ENCODE data around the gene CRK.
A peak's percentile ranks its signal among the peaks of the same experiment; 100 is the strongest.

Gene CRK

DNA sequence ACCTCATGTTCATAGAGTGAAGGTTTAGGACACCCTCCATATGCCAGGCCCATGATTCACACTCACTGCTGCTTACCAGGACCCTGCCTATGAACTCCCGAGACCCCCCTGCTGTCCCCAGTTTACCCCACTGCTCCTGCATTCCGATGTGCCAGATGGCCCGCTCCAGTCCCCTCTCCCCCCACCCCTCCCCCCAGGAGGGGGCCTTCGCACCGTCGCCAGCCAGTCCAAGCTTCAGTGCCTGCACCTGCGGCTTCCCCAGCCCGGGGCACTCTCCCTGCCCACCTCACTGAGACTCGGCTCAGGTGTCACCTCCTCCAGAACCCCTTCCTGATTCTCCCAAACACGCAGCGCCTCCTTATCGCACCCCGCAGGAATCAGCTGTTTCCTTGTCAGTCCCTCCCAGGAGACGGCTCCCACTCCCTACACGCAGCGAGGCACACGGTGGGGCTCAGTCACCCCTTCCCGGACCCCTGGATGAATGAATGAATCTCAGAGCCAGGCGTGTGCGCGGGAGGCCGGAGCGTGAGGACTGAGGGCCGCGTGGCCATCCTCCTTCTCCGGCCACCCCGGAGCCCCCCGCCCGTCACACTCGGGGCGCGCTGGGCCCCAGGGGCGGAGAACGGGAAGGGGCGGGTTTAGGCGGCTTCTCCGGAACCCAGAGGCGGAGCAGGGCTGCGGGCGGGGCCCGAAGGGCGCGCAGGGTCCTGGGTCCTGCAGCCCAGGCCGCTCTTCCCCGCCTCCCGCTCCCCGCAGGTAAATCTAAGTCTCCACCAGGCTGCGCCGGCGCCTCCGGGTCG, 34.8 kb upstream of the CRK start:
- Mint-ChIP-seq H3K27me3 (no peaks in the 10 kb centered on the region), H3K4me1 (peaks cover 43% of the 10 kb centered on the region), H3K27ac (peak overlapping the region; percentile 1)

GRCh38 chr17:1488826-1489270, 32.8 kb upstream of the CRK start:
- Mint-ChIP-seq H3K4me1 (peaks cover 47% of the 10 kb centered on the region), H3K4me3 (peak overlapping the region; percentile 76), H3K36me3 (no peaks in the 10 kb centered on the region), H3K27me3 (no peaks in the 10 kb centered on the region), H3K27ac (no peak overlapping the region), H3K9me3 (no peaks in the 10 kb centered on the region)

More for the DNA sequence above, 34.8 kb upstream of the CRK start:
- Mint-ChIP-seq H3K36me3 (no peaks in the 10 kb centered on the region), H3K9me3 (no peaks in the 10 kb centered on the region), H3K4me3 (peak overlapping the region; percentile 81)

DNA sequence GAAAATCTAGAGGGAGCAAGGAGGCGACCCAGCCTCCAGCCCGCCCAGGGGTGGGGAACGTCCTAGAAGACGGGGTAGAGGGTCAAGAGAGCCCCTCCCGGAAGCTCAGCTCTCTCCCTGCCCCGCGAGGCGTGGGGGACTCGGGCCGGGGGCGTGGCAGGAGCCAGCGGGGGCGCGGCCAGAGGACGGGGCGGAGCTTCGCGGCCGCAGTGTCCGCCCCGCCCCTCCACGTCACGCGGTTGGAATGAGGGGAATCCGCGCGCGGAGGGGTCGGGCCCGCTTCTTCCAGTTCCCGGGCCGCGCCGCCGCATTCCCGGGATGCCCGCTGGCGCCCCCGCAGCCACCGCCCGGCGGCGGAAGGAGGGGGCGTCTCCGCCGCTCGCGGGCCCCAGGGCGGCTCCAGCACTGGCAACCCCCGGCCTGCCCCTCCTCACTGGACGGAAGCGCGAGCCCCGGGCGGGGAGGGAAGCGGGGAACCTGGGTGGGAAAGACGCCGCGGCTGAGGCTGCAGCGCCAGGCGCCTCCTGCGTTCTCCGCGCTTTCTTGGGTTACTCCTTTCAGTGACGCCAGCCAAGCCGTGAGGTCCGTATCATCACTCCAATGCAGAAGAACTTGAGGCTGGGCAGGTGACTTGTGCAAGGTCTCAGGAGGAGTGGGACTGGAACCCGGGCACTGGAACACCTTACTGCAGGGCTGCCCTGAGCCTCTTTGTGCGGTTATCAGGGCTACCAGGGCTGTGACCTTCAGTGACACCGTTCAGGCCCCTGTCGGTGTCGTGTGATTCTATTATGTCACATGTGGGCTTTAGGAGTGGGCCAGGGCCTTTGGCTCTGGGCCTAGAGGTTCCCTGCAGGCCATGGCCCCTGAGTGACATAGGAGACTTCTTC, 32.1 kb upstream of the CRK start:
- H3K36me3 Mint-ChIP-seq, result no peaks in the 10 kb centered on the region
- H3K4me3 Mint-ChIP-seq, result peak overlapping the region; percentile 85
- H3K4me1 Mint-ChIP-seq, result peaks cover 43% of the 10 kb centered on the region
- H3K27me3 Mint-ChIP-seq, result no peaks in the 10 kb centered on the region
- H3K9me3 Mint-ChIP-seq, result no peaks in the 10 kb centered on the region
- H3K27ac Mint-ChIP-seq, result peak overlapping the region; percentile 84

- Mint-ChIP-seq H3K4me3 (peak overlapping the region; percentile 85), H3K27me3 (no peaks in the 10 kb centered on the region), H3K27ac (peak overlapping the region; percentile 84), H3K9me3 (no peaks in the 10 kb centered on the region), H3K36me3 (no peaks in the 10 kb centered on the region), H3K4me1 (peaks cover 37% of the 10 kb centered on the region)
Measured at GRCh38 chr17:1486802-1487695, 31.0 kb upstream of the CRK start.

DNA sequence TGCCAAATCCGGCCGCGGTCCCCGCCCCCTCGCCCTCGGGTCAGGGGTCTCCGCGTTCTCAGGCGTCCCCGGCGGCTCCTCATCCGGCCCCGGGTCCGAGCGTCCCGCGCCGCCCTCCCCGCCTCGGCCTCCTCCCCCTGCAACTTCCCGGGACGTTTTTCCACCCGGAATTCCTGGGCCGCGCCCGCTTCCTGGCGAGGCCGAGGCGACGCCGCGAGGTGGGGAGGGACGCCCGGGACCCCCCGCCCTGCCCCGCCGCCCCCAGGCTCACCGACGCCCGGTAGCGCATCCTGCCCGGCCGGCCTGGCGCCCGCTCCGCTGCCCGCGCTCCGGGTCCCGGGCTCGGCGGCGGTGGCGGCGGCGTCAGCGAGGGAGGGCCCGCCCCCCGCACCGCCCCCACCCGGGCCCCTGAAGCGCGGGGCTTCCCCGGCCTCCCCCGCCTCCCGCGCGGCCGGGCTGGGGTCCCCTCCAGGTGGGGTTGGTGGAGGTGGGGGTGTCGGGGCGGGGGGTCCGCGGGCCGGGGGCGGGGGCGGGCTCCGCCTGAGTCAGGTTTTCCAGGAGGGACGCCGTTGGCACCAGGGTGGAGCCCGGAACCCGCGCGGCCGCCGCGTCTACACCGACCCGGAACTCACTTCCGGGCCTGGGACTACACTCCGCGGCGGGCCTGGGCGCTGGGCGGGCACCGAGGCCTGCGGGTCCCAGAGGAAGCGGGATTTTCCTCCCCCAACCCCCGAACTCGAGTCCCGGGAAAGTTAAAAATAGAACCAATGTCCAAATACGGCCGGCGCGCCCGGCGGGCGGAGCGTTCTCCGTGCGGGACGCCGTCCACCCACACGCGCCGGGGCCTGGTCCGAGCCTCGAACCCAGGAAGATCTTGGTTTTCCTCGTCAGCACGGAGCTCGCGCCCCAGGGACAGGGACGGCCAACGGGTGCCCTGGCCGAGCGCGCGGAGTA, 29.7 kb upstream of the CRK start:
- Mint-ChIP-seq H3K9me3 (no peaks in the 10 kb centered on the region), H3K4me3 (no peak overlapping the region), H3K27me3 (no peaks in the 10 kb centered on the region), H3K27ac (no peak overlapping the region), H3K4me1 (peaks cover 31% of the 10 kb centered on the region), H3K36me3 (peaks cover 5% of the 10 kb centered on the region)

GRCh38 chr17:1484676-1485422, 28.8 kb upstream of the CRK start:
- Mint-ChIP-seq H3K4me3 (peak overlapping the region; percentile 82), H3K27ac (peak overlapping the region; percentile 62), H3K4me1 (peaks cover 23% of the 10 kb centered on the region), H3K9me3 (no peaks in the 10 kb centered on the region), H3K27me3 (no peaks in the 10 kb centered on the region), H3K36me3 (peaks cover 5% of the 10 kb centered on the region)

- Mint-ChIP-seq H3K4me3 (no peak overlapping the region), H3K4me1 (peaks cover 20% of the 10 kb centered on the region), H3K27me3 (no peaks in the 10 kb centered on the region), H3K9me3 (no peaks in the 10 kb centered on the region), H3K27ac (peak overlapping the region; percentile 23), H3K36me3 (peaks cover 5% of the 10 kb centered on the region)
Measured at GRCh38 chr17:1484060-1484535, 28.1 kb upstream of the CRK start.

- no peak overlapping the region for H3K4me3 Mint-ChIP-seq
Measured at GRCh38 chr17:1482680-1483079, 26.6 kb upstream of the CRK start.

GRCh38 chr17:1481736-1482135, 25.7 kb upstream of the CRK start:
- no peak overlapping the region for H3K27ac Mint-ChIP-seq
- H3K36me3 Mint-ChIP-seq, result peaks cover 7% of the 10 kb centered on the region
- H3K4me1 Mint-ChIP-seq, result peaks cover 8% of the 10 kb centered on the region
- no peak overlapping the region for H3K4me3 Mint-ChIP-seq
- no peaks in the 10 kb centered on the region for H3K9me3 Mint-ChIP-seq
- H3K27me3 Mint-ChIP-seq, result no peaks in the 10 kb centered on the region

More at GRCh38 chr17:1482680-1483079, 26.6 kb upstream of the CRK start:
- peaks cover 14% of the 10 kb centered on the region for H3K4me1 Mint-ChIP-seq
- H3K36me3 Mint-ChIP-seq, result peaks cover 7% of the 10 kb centered on the region
- no peak overlapping the region for H3K27ac Mint-ChIP-seq
- H3K9me3 Mint-ChIP-seq, result no peaks in the 10 kb centered on the region
- H3K27me3 Mint-ChIP-seq, result no peaks in the 10 kb centered on the region

DNA sequence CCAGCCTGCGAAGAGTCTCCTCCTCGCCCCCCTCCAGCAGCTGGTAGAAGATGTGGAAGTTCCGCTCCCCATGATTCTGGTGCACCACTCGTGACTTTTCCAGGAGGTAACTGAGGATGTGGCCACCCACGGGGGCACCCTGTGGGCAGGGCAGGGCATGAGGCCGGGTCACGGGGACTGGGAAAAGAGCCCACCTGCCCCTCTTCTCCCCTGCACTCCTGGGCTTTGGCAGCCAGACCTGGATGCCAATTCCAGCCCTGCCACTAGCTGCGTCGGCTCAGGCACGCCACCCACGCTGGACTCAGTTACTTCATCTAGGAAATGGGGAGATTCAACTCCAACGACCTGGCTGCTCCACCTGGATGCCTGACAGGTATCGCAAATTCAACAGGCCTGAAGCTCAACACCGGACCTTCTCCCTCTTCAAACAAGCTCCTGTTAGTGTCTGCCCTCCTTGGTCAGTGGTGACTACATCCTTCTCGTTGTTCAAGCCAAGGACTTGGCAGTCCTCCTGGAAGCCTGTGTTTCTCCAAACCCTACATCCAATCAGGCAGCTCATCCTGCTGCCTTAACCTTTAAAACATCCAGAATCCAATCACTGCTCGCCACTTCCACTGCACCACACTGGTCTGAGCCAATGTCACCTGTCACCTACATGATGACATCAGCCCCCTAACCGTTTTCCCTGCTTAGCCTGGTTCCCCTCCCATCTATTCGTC, 24.9 kb upstream of the CRK start:
- Mint-ChIP-seq H3K4me1 (peaks cover 4% of the 10 kb centered on the region), H3K9me3 (no peaks in the 10 kb centered on the region), H3K36me3 (peaks cover 7% of the 10 kb centered on the region), H3K27me3 (no peaks in the 10 kb centered on the region), H3K27ac (peak overlapping the region; percentile 59), H3K4me3 (no peak overlapping the region)

- Mint-ChIP-seq H3K4me1 (peaks cover 7% of the 10 kb centered on the region), H3K27me3 (no peaks in the 10 kb centered on the region), H3K36me3 (peaks cover 7% of the 10 kb centered on the region), H3K27ac (no peak overlapping the region), H3K9me3 (no peaks in the 10 kb centered on the region), H3K4me3 (no peak overlapping the region)
Measured at GRCh38 chr17:1478418-1478817, 22.4 kb upstream of the CRK start.

GRCh38 chr17:1475321-1475854, 19.4 kb upstream of the CRK start:
- Mint-ChIP-seq H3K4me1 (peaks cover 17% of the 10 kb centered on the region), H3K36me3 (peaks cover 2% of the 10 kb centered on the region), H3K4me3 (no peak overlapping the region), H3K27ac (no peak overlapping the region), H3K9me3 (no peaks in the 10 kb centered on the region), H3K27me3 (no peaks in the 10 kb centered on the region)
